Measurements from ENCODE around the gene CASP14.
"Not testable (repeated sequence)": the region's sequence is repeated elsewhere in the genome, so short reads cannot be mapped to it uniquely, and the experiment has no call there.

Gene CASP14

DNA sequence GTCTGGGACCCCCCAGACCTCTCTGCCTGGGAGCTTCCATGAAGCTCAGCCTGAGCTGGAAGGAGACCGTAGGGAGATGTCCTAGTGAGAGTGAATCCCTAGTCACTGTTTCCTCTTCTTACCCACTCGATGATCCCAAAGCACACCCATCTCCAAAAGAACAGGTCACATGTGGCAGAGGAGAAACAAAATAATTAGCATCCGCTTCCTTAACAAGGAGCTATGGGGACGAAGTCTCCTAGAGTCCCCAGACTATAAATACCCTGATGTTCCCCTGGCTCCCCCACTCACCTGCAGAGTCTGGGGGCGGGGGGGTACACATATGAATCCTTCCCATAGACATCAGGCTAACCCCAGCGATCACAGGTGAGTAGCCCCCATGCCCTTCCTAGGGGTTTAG lies 32.6 kb downstream of the CASP14 start, which contains the start of gene OR1I1:
Gene OR1I1, plus strand, starts transcription at position 301 of the 400 bp plus-strand sequence. CDS start 4,855 bp downstream, outside the sequence.
- no peak for DNase-seq (ENCODE audit: low spot score)
- ChIA-PET POLR2A (ENCODE audit: low non-redundant PET) (no interaction called here), CTCF (interaction anchor here (2.0 kb wide), 1 partner anchor 10 kb away, joined by 11 read pairs; no protein-coding TSS in a partner anchor)
- H3K27ac ChIP-seq = no peak within 1 kb of the TSS
- TF ChIP-seq CTCF (conservative IDR thresholded peaks at IDR 0.05; ENCODE audit: low read depth) = no peak

GRCh38 chr19:15087182-15087581 lies 37.9 kb downstream of the CASP14 start:
- H3K27ac ChIP-seq = no peak overlapping the region
- CTCF ChIA-PET = no interaction called here
- POLR2A ChIA-PET (ENCODE audit: low non-redundant PET) = no interaction called here
- no peak for TF ChIP-seq CTCF (conservative IDR thresholded peaks at IDR 0.05; ENCODE audit: low read depth)
- no peak for DNase-seq (ENCODE audit: low spot score)

GRCh38 chr19:15091918-15092753 lies 42.9 kb downstream of the CASP14 start:
- ChIA-PET CTCF (interaction anchor here (0.6 to 2.1 kb wide), 26 partner anchors 8 to 1301 kb away, joined by 3 to 23 read pairs (median 5); partner anchors contain the start of genes AKAP8L and OR1I1), POLR2A (ENCODE audit: low non-redundant PET) (interaction anchor here (0.7 to 0.8 kb wide), 2 partner anchors 21 to 158 kb away, joined by 3 to 8 read pairs; no protein-coding TSS in a partner anchor)
- DNase-seq (ENCODE audit: low spot score) = peak; percentile 25
- peak; percentile 77 for TF ChIP-seq CTCF (conservative IDR thresholded peaks at IDR 0.05; ENCODE audit: low read depth)
- H3K27ac ChIP-seq = no peak overlapping the region

GRCh38 chr19:15093001-15093400 lies 43.7 kb downstream of the CASP14 start:
- H3K27ac ChIP-seq = no peak overlapping the region
- CTCF ChIA-PET = interaction anchor here (0.6 to 2.1 kb wide), 7 partner anchors 9 to 719 kb away, joined by 3 to 23 read pairs (median 5); no protein-coding TSS in a partner anchor
- no peak for TF ChIP-seq CTCF (conservative IDR thresholded peaks at IDR 0.05; ENCODE audit: low read depth)
- POLR2A ChIA-PET (ENCODE audit: low non-redundant PET) = no interaction called here
- DNase-seq (ENCODE audit: low spot score) = no peak

- no peak overlapping the region for H3K27ac ChIP-seq
- POLR2A ChIA-PET (ENCODE audit: low non-redundant PET) = no interaction called here
- no peak for TF ChIP-seq CTCF (conservative IDR thresholded peaks at IDR 0.05; ENCODE audit: low read depth)
- CTCF ChIA-PET = interaction anchor here (0.7 to 2.0 kb wide), 3 partner anchors 10 to 65 kb away, joined by 3 to 5 read pairs (median 4); no protein-coding TSS in a partner anchor
- no peak for DNase-seq (ENCODE audit: low spot score)
Observed at GRCh38 chr19:15096223-15096622, 46.9 kb downstream of the CASP14 start.

GRCh38 chr19:15097980-15098379 lies 48.7 kb downstream of the CASP14 start:
- H3K27ac ChIP-seq; POLR2A ChIA-PET (ENCODE audit: low non-redundant PET); DNase-seq (ENCODE audit: low spot score): not testable (repeated sequence)
- CTCF ChIA-PET = interaction anchor here (0.6 kb wide), 1 partner anchor 174 kb away, joined by 4 read pairs; no protein-coding TSS in a partner anchor

DNA sequence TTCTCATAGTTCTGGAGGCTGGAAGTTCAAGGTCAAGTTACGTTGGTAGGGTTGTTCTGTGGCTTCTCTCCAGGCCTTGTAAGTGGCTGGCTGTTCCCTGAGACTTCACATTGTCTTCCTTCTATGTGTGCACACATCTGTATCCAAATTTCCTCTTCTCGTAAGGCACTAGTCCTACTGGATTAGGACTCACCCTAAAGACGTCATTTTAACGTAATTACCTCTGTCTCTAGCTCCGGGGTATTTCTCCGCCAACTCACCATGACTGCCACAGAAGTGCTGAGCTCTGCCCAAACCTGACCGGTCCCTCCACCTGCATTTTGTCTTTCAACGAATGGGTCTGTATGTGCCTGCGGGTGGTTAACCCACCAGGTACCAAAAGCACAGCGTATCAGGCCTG lies 49.2 kb downstream of the CASP14 start:
- DNase-seq (ENCODE audit: low spot score) = no peak
- H3K27ac ChIP-seq = no peak overlapping the region
- ChIA-PET CTCF (interaction anchor here (0.6 kb wide), 1 partner anchor 174 kb away, joined by 4 read pairs; no protein-coding TSS in a partner anchor), POLR2A (ENCODE audit: low non-redundant PET) (no interaction called here)
- TF ChIP-seq CTCF (conservative IDR thresholded peaks at IDR 0.05; ENCODE audit: low read depth) = no peak

Data from RWPE1 (cell line).